ENCODE results near the gene CDK14.

Gene CDK14

GRCh38 chr7:90648107-90648506, 52.0 kb downstream of the CDK14 start:
- TF ChIP-seq ZBTB7A (IDR thresholded peaks at IDR 0.05; ENCODE audit: low read depth), result no peak
- no peak for TF ChIP-seq CREB1 (IDR thresholded peaks at IDR 0.05; ENCODE audit: low read depth)
- TF ChIP-seq USF1 (IDR thresholded peaks at IDR 0.05), result no peak
- TF ChIP-seq TCF12 (IDR thresholded peaks at IDR 0.05; ENCODE audit: low read depth), result no peak
- TF ChIP-seq REST (IDR thresholded peaks at IDR 0.05; ENCODE audit: low read depth), result no peak
- no peak for TF ChIP-seq EP300 (IDR thresholded peaks at IDR 0.05; ENCODE audit: borderline replicate concordance)
- TF ChIP-seq EGR1 (IDR thresholded peaks at IDR 0.05), result no peak
- TF ChIP-seq FOXM1 (IDR thresholded peaks at IDR 0.05; ENCODE audit: borderline replicate concordance, low read depth), result no peak
- no peak for TF ChIP-seq MAX (IDR thresholded peaks at IDR 0.05)
- TF ChIP-seq RAD21 (IDR thresholded peaks at IDR 0.05; ENCODE audit: low read depth), result no peak
- no peak for TF ChIP-seq CEBPB (IDR thresholded peaks at IDR 0.05)
- no peak for TF ChIP-seq YY1 (IDR thresholded peaks at IDR 0.05; ENCODE audit: low read depth)
- TF ChIP-seq NFIC (IDR thresholded peaks at IDR 0.05), result no peak
- TF ChIP-seq TEAD4 (IDR thresholded peaks at IDR 0.05), result no peak
- TF ChIP-seq TAF1 (IDR thresholded peaks at IDR 0.05; ENCODE audit: low read depth), result no peak

GRCh38 chr7:90648834-90649233, 52.7 kb downstream of the CDK14 start:
- TF ChIP-seq CREB1 (IDR thresholded peaks at IDR 0.05; ENCODE audit: low read depth), result no peak
- TF ChIP-seq MAX (IDR thresholded peaks at IDR 0.05), result no peak
- no peak for TF ChIP-seq YY1 (IDR thresholded peaks at IDR 0.05; ENCODE audit: low read depth)
- no peak for TF ChIP-seq RAD21 (IDR thresholded peaks at IDR 0.05; ENCODE audit: low read depth)
- no peak for TF ChIP-seq TEAD4 (IDR thresholded peaks at IDR 0.05)
- TF ChIP-seq EGR1 (IDR thresholded peaks at IDR 0.05), result no peak

GRCh38 chr7:90654718-90655427, 58.8 kb downstream of the CDK14 start:
- TF ChIP-seq FOXM1 (IDR thresholded peaks at IDR 0.05; ENCODE audit: borderline replicate concordance, low read depth) (no peak), TEAD4 (IDR thresholded peaks at IDR 0.05) (no peak), REST (IDR thresholded peaks at IDR 0.05; ENCODE audit: low read depth) (no peak), CREB1 (IDR thresholded peaks at IDR 0.05; ENCODE audit: low read depth) (no peak), TCF12 (IDR thresholded peaks at IDR 0.05; ENCODE audit: low read depth) (no peak), EGR1 (IDR thresholded peaks at IDR 0.05) (no peak), EP300 (IDR thresholded peaks at IDR 0.05; ENCODE audit: borderline replicate concordance) (no peak), RAD21 (IDR thresholded peaks at IDR 0.05; ENCODE audit: low read depth) (no peak), USF1 (IDR thresholded peaks at IDR 0.05) (no peak), YY1 (IDR thresholded peaks at IDR 0.05; ENCODE audit: low read depth) (no peak), NFIC (IDR thresholded peaks at IDR 0.05) (no peak), ZBTB7A (IDR thresholded peaks at IDR 0.05; ENCODE audit: low read depth) (no peak), TAF1 (IDR thresholded peaks at IDR 0.05; ENCODE audit: low read depth) (no peak), CEBPB (IDR thresholded peaks at IDR 0.05) (no peak), MAX (IDR thresholded peaks at IDR 0.05) (no peak)

GRCh38 chr7:90655566-90655965, 59.4 kb downstream of the CDK14 start:
- no peak for TF ChIP-seq CREB1 (IDR thresholded peaks at IDR 0.05; ENCODE audit: low read depth)
- no peak for TF ChIP-seq CEBPB (IDR thresholded peaks at IDR 0.05)
- TF ChIP-seq EP300 (IDR thresholded peaks at IDR 0.05; ENCODE audit: borderline replicate concordance), result no peak
- no peak for TF ChIP-seq MAX (IDR thresholded peaks at IDR 0.05)
- TF ChIP-seq RAD21 (IDR thresholded peaks at IDR 0.05; ENCODE audit: low read depth), result no peak
- TF ChIP-seq REST (IDR thresholded peaks at IDR 0.05; ENCODE audit: low read depth), result no peak
- no peak for TF ChIP-seq USF1 (IDR thresholded peaks at IDR 0.05)
